Measurements from ENCODE around the gene CDC5L. TPM values are rescaled to one million over a fixed set of nuclear protein-coding genes. Genes with fewer than 3 reads are reported as not detected.
A peak's percentile ranks its signal among the peaks of the same experiment; 100 is the strongest.

Gene CDC5L
- total RNA-seq, 2 donors from 2014 or later, result 16.4 to 16.5 TPM

GRCh38 chr6:44431118-44431725 is 43.7 kb downstream of the CDC5L start:
- peaks cover 24% of the 10 kb centered on the region for H3K36me3 ChIP-seq
- H3K9me3 ChIP-seq, result no peaks in the 10 kb centered on the region
- no peak overlapping the region for H3K4me3 ChIP-seq
- no peaks in the 10 kb centered on the region for H3K27me3 ChIP-seq
- TF ChIP-seq CTCF (IDR thresholded peaks at IDR 0.05), result peak; percentile 53 to 79
- peak overlapping the region in 1 of 2 donors; percentile 24 for H3K27ac ChIP-seq
- peaks cover 0 to 11% of the 10 kb centered on the region in 2 donors for H3K4me1 ChIP-seq
- no peak for DNase-seq (ENCODE audit: low spot score)

DNA sequence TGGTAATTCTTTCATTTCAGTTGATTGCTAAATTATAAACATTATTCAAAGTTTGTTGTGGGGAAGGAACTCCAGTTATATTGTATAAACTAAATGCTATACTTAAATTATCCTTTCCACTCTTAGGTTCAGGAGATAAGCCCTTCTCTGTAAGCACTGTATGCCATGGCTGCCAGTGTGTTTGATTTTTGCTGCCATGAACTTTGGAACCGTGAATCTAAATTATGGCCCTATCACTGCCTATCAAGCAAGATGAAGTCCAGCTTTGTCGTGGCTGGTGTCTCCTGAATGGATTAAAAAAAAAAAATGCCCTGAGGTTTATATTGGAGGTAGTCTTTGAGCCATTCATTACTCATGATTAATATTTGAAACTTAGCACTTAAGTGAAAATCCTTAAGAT is 44.7 kb downstream of the CDC5L start:
- Histone ChIP-seq H3K36me3 (peaks cover 21% of the 10 kb centered on the region), H3K27ac (peak overlapping the region in 1 of 2 donors; percentile 65), H3K4me3 (no peak overlapping the region), H3K4me1 (peaks cover 0 to 11% of the 10 kb centered on the region in 2 donors), H3K27me3 (no peaks in the 10 kb centered on the region), H3K9me3 (no peaks in the 10 kb centered on the region)
- no peak for DNase-seq (ENCODE audit: low spot score)
- no peak for TF ChIP-seq CTCF (IDR thresholded peaks at IDR 0.05)

GRCh38 chr6:44432726-44433125 is 45.2 kb downstream of the CDC5L start:
- Histone ChIP-seq H3K27ac (peak overlapping the region in 1 of 2 donors; percentile 65), H3K27me3 (no peaks in the 10 kb centered on the region), H3K9me3 (no peaks in the 10 kb centered on the region), H3K36me3 (peaks cover 18% of the 10 kb centered on the region), H3K4me3 (no peak overlapping the region), H3K4me1 (peaks cover 0 to 11% of the 10 kb centered on the region in 2 donors)
- DNase-seq (ENCODE audit: low spot score), result no peak
- TF ChIP-seq CTCF (IDR thresholded peaks at IDR 0.05), result no peak

DNA sequence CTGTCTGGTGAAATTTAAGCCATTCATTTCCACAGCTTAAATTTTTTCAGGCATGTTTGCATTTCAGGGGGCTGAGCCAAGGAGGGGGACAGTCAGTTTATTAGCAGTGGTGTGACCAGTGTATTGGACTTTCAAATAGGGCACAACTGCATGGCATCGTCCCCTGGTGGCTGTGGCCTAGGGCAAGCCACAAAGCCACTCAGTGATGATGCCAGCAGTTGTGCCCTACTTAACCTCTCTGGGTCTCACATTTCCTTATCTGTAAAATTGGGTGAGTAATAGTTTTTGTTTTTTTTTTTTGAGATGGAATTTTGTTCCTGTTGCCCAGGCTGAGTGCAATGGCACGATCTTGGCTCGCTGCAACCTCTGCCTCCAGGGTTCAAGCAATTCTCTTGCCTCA is 48.0 kb downstream of the CDC5L start:
- Histone ChIP-seq H3K9me3 (no peaks in the 10 kb centered on the region), H3K4me1 (peaks cover 0 to 11% of the 10 kb centered on the region in 2 donors), H3K27me3 (no peaks in the 10 kb centered on the region), H3K36me3 (peaks cover 4% of the 10 kb centered on the region), H3K4me3 (no peak overlapping the region), H3K27ac (no peak overlapping the region)
- no peak for TF ChIP-seq CTCF (IDR thresholded peaks at IDR 0.05)
- DNase-seq (ENCODE audit: low spot score), result no peak

DNA sequence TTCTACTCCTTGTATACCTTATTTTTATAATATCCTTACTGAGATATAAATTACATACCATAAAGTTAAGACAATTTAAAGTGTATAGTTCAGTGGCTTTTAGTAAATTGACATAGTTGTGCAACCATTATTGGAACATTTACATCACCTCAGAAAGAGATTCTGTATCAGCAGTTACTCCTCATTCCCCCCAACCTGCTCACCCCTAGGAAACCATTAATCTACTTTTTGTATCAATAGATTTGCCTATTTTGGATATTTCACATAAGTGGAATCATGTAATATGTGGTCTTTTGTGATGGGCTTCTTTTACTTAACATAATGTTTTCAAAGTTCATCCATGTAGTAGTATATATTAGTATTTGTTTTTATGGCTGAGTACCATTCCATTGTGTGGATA is 51.3 kb downstream of the CDC5L start:
- peaks cover 0 to 3% of the 10 kb centered on the region in 2 donors for H3K4me1 ChIP-seq
- H3K27ac ChIP-seq, result no peak overlapping the region
- H3K9me3 ChIP-seq, result peaks cover 5 to 17% of the 10 kb centered on the region in 2 donors
- H3K36me3 ChIP-seq, result no peaks in the 10 kb centered on the region
- no peak for DNase-seq (ENCODE audit: low spot score)
- H3K4me3 ChIP-seq, result no peak overlapping the region
- H3K27me3 ChIP-seq, result no peaks in the 10 kb centered on the region
- no peak for TF ChIP-seq CTCF (IDR thresholded peaks at IDR 0.05)

Data from right atrium auricular region (tissue), 2 donors.